ENCODE results near the gene CIPC. TPM values are rescaled to one million over a fixed set of nuclear protein-coding genes. Genes with fewer than 3 reads are reported as not detected.

CIPC gene
- total and polyA plus RNA-seq, 2 of the 4 experiments (the other 2 are of a cell fraction): 6.6 to 12.9 TPM

- Histone ChIP-seq H3K27me3 (ENCODE audit: control insufficient read depth, insufficient read depth, low read length) (peaks cover 22% of the 10 kb centered on the region), H3K23ac (ENCODE audit: low read depth, low read length) (no peak overlapping the region), H3K14ac (replicated peaks; ENCODE audit: low read depth, low read length) (no peak overlapping the region), H3K18ac (ENCODE audit: low read depth, low read length) (no peak overlapping the region), H3K79me1 (ENCODE audit: low read depth in 1 of 2, low read length in 2 of 2) (no peaks in the 10 kb centered on the region), H3K36me3 (ENCODE audit: control insufficient read depth, insufficient read depth, low read length) (no peaks in the 10 kb centered on the region), H3K56ac (ENCODE audit: extremely low read depth, insufficient read depth, low read length) (no peak overlapping the region; the same call in 1 of the 2 replicates), H2BK20ac (ENCODE audit: low read depth, low read length) (no peak overlapping the region), H4K5ac (ENCODE audit: low read depth, low read length) (no peak overlapping the region), H2BK15ac (ENCODE audit: low read depth, low read length) (no peak overlapping the region), H3K27ac (ENCODE audit: insufficient read depth, low read length) (no peak overlapping the region), H3K9ac (ENCODE audit: low read depth, low read length) (no peak overlapping the region), H3K4me1 (ENCODE audit: control insufficient read depth, insufficient read depth, low read length) (no peaks in the 10 kb centered on the region), H4K91ac (ENCODE audit: insufficient read depth, low read depth, low read length) (no peak overlapping the region), H2AFZ (replicated peaks; ENCODE audit: low read length, poor library complexity) (no peak overlapping the region), H2AK9ac (replicated peaks; ENCODE audit: low read depth, low read length, poor library complexity) (no peak overlapping the region), H3K9me3 (ENCODE audit: control insufficient read depth, insufficient read depth, low read length) (peaks cover 8% of the 10 kb centered on the region), H2BK120ac (ENCODE audit: low read depth, low read length) (no peak overlapping the region), H2BK5ac (ENCODE audit: low read depth, low read length, poor library complexity, severe bottlenecking) (no peak overlapping the region), H3K4me3 (ENCODE audit: insufficient read depth, low read depth, low read length) (no peak overlapping the region), H3K4ac (ENCODE audit: low read depth, low read length) (no peak overlapping the region), H3K9me1 (ENCODE audit: insufficient read depth, low read length) (no peaks in the 10 kb centered on the region), H3K4me2 (ENCODE audit: low read depth, low read length) (no peak overlapping the region), H2AK5ac (ENCODE audit: low read depth, low read length) (no peak overlapping the region), H4K8ac (ENCODE audit: low read depth in 2 of 2, low read length in 2 of 2) (no peak overlapping the region), H4K20me1 (ENCODE audit: insufficient read depth, low read length) (no peaks in the 10 kb centered on the region)
- no peak for TF ChIP-seq RFX5 (IDR thresholded peaks at IDR 0.05; ENCODE audit: low read depth, low read length)
- TF ChIP-seq MXI1 (IDR thresholded peaks at IDR 0.05; ENCODE audit: borderline replicate concordance, low read depth, low read length): no peak
- TF ChIP-seq CTCF (conservative IDR thresholded peaks at IDR 0.05; ENCODE audit: low read depth, low read length): no peak
- no peak for TF ChIP-seq RCOR1 (IDR thresholded peaks at IDR 0.05; ENCODE audit: insufficient replicate concordance, low read length)
- no peak for TF ChIP-seq MAFK (IDR thresholded peaks at IDR 0.05; ENCODE audit: low read depth, low read length)
- no peak for TF ChIP-seq ELK1 (IDR thresholded peaks at IDR 0.05; ENCODE audit: borderline replicate concordance, low read depth, low read length)
- TF ChIP-seq SMC3 (IDR thresholded peaks at IDR 0.05; ENCODE audit: low read depth, low read length): no peak
- no peak for TF ChIP-seq USF2 (IDR thresholded peaks at IDR 0.05; ENCODE audit: low read depth, low read length)
- no peak for TF ChIP-seq CEBPB (IDR thresholded peaks at IDR 0.05; ENCODE audit: low read depth, low read length)
- no peak for TF ChIP-seq RAD21 (IDR thresholded peaks at IDR 0.05; ENCODE audit: low read length)
- no peak for TF ChIP-seq FOS (IDR thresholded peaks at IDR 0.05; ENCODE audit: low read depth, low read length)
- TF ChIP-seq CHD1 (IDR thresholded peaks at IDR 0.05; ENCODE audit: low read depth, low read length): no peak
- ATAC-seq (ENCODE audit: low read depth) (no peak), DNase-seq (no peak)
- no CpG with 5 or more reads among the region's 2 CpGs for WGBS, 2 experiments (ENCODE audit: extremely low coverage in 2 of 2, insufficient read length in 1 of 2)
- no TSS peak for BruUV-seq (replicated peaks)
- intact Hi-C loops (cut with micrococcal nuclease): no loop called here
- ChIA-PET POLR2A (ENCODE audit: unreplicated experiment) (no interaction called here), CTCF (interaction anchor here (1.6 to 1.7 kb wide), 2 partner anchors 213 to 216 kb away, joined by 3 to 5 read pairs; no protein-coding TSS in a partner anchor)
- in situ Hi-C loops (cut with MboI; ENCODE audit: low sequenced_read_pairs): no loop called here
- dilution Hi-C loops (cut with HindIII; ENCODE audit: low sequenced_read_pairs, unreplicated experiment): loop anchor here (25.0 kb wide), 1 partner anchor 201 kb away; no protein-coding TSS in a partner anchor
Observed at GRCh38 chr14:77088645-77089044, 9.4 kb upstream of the CIPC start.

Data from IMR-90 (cell line).